GM19468 (cell line): ENCODE measurements around the gene IPCEF1.
"Not testable (repeated sequence)": the region's sequence is repeated elsewhere in the genome, so short reads cannot be mapped to it uniquely, and the experiment has no call there.

Experiments
- ATAC-seq: cut with Tn5 transposase; IDR thresholded peaks from one replicate; pipeline ENCODE4 v1.9.1; 2021; ENCODE audit warnings: mild to moderate bottlenecking, moderate library complexity, moderate number of reproducible peaks; ENCODE audit not compliant: unreplicated experiment; ENCODE audit errors: extremely low read depth

IPCEF1 gene

DNA sequence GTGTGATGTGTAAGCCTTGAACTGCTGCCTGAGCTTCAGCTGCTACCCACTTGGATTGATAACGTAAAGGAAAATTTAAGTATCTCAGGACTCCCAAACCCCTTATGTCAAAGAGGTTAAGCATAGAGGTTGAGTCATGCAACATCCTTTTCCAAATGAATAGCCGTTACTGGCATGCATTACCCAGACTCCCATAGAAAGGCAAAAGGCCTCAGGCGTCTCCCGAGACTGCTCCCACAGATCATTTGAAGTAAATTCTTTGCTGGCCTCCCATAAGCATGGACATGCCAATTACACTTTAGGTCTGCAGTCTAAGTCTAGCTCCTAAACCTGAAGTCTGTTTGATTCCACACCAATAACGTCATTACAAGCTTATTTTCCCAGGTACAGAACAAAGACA, 14.7 kb downstream of the IPCEF1 start:
- no peak for ATAC-seq

DNA sequence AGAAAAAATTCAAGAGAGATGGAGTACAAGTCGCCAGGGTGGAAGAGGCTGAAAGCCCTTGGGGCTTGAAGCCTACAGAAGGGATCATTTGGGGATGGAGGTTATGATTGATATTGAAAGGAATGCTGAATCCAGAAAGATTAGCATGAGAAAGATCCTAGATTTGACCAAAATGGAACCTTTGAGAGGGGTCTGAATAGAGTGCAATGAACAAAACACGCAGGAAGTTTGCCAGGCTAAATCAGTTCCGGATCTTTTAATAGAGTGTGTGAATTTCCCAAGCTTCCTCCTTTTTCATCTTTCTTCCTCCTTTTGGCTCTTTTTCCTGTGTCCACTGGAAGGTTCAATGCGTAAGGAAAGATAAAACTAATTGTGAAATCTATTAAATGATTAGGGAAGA, 15.3 kb downstream of the IPCEF1 start:
- ATAC-seq = no peak

DNA sequence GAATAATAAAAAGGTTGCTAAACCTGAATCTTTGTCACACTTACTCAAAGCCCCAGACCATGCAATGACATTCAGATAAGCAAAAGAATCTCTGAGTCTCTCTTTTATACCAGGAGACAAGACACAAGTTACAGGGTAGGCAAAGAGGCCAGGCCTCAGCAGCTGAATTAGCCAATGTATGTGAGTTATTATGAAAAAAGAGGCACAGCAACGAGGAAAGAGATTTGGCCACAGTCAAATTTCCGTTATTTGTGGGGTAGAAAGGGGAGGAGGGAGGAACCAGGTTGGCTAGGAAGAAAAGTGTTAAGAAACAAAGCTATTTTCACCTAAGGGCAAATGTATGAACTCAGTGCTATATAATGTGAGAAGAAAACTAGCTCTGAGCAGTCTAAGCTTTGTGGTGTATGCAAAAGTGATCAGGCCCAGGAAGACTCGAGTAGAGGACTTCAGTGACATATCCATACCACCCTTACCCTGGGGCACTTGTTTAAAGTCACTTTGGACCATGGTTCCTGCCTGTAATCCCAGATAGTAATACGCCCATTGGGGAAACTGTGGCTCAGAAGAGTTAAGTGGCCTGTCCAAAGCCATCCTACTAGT, 19.1 kb downstream of the IPCEF1 start:
- no peak for ATAC-seq

DNA sequence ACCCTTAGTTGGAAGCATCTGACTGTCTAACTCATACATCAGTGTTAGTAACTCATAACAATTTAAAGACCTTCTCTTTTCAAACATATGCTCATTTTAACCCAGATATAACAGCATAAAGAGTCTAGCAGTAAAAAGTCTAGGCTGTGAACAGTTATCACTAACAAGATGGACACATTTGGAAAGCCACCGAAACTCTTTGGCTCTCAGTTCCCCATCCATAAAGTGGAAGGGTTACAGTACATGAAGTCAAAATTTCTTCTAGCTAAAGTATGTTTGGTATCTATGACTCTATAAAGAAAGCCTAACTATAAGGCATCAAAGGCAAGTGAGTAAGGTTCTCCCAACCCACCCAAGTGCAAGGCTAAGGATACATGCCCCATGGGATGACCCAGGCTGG, 22.5 kb downstream of the IPCEF1 start:
- not testable (repeated sequence) for ATAC-seq

DNA sequence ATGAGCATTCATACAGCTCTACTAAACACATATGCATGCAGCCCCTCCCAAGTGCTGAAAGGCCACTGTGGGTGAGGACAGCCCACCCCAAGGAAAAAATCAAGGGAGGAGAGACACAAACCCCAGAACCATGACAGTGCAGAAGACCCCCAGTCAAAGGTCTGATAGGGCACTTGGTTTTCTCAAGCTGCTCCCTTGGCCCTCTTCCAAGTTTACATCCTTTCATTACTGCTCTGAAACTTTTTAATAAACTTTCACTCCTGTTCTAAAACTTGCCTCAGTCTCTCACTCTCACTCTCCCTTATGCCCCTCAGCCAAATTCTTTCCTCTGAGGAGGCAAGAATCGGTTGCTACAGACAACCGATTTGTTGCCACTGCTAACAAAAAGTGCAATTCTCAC, 24.9 kb downstream of the IPCEF1 start:
- ATAC-seq = no peak

DNA sequence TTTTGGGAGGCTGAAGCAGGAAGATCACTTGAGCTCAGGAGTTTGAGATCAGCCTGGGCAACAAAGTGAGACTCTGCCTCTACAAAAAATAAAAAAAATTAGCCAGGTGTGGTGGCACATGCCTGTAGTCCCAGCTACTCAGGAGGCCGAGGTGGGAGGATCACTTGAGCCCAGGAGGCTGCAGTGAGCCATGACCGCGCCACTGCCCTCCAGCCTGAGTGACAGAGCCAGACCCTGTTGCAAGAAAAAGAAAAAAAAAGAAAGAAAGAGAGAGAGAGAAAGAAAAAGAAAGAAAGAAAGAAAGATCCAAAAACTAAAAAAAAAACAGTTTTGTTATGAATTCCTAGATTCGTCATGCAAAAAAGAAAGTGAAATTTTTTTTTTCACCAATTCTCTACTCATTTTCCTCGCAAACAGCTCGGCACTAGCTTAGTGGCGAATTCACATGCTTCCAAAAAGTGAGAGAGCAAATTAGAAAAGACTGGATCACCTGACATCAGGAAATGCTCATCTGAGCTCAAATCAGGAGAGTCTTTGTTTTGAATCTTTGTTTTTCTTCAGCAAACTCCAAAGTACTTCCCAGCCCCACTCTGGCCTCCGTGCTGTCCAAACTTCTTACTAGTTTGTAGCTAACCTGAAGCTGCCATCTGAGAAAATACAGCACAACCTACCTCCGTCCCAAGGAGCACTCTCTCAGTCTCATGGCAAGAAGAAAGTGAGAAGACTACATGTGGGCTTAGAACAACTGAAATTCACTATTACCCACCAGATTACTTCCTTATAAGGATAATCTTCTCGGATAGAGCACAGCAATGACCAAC, 27.0 kb downstream of the IPCEF1 start:
- ATAC-seq = no peak

DNA sequence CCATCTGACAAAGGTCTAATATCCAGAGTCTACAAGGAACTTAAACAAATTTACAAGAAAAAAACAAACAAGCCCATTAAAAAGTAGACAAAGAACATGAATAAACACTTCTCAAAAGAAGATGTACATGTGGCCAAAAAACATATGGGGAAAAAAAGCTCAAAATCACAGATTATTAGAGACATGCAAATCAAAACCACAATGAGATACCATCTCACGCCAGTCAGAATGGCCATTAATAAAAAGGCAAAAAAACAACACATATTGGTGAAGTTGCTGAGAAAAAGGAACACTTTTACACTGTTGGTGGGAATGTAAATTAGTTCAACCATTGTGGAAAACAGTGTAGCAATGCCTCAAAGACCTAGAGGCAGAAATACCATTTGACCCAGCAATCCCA, 29.3 kb downstream of the IPCEF1 start:
- not testable (repeated sequence) for ATAC-seq

DNA sequence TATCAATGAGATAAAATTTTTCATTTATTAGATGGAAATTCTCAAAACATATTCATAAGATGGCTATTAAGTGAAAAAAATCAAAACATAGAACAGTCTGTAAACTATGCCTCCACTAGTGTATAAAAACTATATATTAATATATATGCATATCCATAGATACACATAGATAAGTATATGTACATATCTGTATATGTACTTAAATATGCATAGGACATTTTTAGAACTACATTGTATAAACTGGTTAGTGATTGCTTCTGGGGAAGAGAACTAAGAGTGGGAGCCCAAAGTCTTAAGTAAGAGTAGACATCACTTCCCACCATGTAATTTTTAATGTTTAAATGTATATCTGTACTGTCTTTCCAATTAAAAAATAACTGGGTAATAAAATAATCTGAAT, 31.5 kb downstream of the IPCEF1 start:
- no peak for ATAC-seq

DNA sequence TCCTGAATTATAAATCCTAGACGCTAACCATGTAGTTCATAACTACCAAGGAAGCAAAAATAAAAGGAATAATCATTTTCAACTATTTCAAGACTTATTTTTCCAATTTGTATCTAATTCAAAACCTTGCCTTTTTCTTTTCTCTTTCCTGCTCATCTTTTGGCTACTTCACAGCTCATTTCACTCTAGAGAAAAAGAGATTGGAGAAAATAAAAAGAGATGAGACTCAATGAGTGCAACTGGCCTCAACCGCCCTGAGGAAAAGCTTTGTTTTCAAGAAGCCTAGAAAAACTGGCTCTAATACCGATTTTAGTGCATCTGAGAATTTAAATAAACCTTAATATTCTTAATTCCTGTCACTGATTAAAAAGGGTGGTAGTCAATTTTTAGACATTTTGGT, 36.4 kb downstream of the IPCEF1 start:
- ATAC-seq = no peak

DNA sequence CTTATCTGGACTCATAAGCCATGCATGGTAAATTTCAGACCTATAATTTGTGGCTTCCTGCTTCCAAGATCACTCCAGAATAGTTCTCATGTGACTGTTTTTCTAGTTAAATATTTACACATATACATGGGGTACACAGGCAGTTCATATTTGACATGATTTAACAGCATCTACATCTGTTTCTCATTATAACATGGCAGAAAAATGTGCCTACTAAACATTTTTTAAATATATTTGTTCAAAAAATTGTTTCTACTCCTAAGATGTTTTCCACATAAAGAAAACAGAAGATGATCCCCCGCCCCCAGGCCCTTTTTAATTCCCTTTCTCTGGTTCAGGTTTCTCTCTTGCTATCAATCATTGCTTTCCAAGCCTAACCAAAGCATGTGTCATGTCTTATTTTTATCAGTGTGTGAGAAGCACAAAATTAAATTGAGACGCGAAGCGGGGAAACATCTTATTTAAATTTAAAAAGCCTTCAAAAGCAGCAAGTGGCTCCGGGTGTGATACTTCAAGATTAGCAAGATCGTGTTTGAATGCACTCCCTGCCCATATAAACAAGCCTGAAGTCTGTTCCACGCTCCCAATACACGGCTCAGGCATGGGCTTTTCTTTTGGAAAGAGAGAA, 37.3 kb downstream of the IPCEF1 start:
- no peak for ATAC-seq

DNA sequence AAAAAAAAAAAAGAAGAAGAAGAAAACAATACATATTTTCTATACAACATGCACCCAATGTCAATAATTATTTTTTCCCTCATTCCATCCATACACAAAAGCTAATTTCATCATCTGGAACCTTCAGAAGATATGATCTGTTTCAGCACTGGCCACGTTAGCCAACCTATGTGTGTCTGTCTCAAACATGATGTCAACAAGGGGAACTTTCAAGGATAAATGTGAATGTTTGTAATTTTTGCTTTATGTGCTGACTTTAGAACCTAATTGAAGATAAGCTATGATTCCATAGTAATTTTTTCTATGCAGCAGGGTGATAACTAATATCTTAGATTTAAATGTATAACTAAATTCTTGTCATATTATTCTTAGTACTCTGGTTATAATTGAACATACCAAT, 37.9 kb downstream of the IPCEF1 start:
- no peak for ATAC-seq

DNA sequence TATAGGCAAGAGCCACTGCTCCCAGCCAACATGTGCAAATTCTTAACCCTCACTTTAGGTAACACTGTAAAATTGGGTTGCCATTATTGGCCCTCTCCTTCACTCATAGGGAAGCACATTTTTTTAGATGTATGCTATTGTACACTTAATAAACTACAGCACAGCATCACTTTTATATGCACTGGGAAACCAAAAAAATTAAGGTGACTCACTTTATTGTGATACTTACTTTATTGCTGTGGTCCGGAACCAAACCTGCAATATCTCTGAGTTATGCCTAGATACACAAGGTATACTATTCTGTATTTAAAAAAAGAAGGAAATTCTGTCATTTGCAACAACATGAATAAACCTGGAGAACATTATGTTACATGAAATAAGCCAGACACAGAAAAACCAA, 40.5 kb downstream of the IPCEF1 start:
- ATAC-seq = no peak

DNA sequence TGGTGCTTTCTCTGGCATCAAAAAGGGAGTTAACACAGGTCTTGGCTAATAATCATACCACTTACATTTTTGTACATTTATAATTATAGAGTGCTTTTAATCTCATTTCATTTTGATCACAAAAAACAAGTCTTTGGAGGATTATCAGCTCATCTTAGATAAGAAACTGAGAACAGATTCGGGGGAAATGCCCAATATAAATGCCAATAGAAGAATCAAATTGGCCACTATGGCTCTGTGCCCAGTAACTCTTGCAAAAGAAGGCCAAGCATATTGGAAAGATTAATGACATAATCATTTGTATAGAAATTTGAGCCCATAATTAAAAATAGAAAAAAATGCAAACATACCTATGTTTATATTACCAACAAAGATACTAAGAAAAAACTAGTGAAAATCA, 42.5 kb downstream of the IPCEF1 start:
- ATAC-seq = no peak

DNA sequence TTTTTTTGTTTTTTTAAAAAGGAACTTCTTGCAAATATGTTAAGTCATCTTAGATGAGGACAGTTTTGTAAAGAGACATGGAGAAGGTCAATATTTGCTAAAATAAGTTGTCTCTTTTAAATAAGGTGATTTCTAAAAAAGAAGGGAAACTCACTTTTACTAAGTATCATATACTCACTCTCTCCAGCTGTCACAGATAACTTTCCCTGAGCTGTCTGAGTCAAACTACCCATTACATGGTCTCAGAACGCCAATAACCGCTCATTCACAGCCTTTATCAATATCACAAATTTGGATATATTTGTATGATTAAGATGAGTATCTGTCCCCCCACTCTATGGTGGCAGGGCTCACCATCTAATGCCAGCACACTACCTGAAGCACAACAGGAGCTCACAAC, 47.6 kb downstream of the IPCEF1 start:
- ATAC-seq = no peak

DNA sequence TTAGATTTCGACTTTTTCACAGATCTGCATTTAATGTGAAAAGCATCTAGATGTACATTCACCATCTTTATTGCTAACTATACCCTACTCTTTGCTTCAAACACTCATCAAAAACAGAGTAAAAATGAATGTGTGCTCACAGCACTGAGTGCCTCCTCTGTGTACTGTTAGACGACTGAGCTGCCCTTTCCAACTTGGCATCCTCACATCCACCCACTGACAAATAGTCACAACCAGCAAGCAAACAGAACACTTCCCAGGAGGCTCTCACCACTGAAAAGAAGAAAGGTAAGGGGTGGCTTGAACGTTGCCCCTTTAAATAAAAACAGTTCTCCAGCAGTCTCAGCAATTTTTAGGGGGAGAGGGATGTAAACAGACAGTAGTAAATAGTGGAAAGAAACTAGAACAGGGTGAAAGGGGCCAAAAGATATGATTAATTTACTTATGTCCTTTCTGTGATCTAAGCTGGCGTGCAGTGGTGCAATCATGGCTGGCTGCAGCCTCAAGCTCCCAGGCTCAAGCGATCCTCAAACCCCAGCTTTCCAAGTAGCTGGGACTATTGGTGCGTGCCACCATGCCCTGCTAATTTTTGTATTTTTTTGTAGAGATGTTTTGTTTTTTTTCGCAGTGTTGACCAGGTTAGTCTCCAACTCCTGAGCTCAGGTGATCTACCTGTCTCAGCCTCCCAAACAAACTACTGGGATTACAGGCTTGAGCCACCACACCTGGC, 48.7 kb downstream of the IPCEF1 start:
- no peak for ATAC-seq

DNA sequence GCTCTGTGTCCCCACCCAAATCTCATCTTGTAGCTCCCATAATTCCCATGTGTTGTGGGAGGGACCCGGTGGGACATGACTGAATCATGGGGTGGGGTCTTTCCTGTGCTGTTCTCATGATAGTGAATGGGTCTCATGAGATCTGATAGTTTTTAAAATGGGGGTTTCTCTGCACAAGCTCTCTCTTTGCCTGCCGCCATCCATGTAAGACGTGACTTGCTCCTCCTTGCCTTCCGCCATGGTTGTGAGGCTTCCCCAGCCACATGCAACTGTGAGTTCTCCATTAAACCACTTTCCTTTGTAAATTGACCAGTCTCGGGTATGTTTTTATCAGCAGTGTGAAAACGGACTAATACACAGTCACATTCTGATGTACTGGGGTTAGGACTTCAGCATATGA, 49.5 kb downstream of the IPCEF1 start:
- not testable (repeated sequence) for ATAC-seq

DNA sequence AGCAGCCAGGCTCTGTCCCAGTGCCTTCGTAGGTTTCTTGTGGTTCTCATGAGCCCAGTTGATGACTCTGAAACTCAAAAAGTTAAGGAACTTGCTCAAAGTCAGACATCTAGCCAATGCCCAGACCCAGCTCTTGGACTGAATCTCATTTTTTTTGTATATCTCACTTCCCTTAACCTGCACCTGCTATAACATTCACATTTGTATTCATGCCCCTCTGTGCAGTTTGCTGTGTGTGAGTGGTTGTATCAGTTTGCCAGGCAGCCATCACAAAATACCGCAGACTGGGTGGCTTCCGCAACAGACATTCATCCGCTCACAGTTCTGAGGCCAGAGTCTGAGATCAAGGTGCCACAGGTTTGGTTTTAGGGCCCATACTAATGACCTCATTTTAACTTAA, 49.9 kb downstream of the IPCEF1 start:
- peak; percentile 35 for ATAC-seq

DNA sequence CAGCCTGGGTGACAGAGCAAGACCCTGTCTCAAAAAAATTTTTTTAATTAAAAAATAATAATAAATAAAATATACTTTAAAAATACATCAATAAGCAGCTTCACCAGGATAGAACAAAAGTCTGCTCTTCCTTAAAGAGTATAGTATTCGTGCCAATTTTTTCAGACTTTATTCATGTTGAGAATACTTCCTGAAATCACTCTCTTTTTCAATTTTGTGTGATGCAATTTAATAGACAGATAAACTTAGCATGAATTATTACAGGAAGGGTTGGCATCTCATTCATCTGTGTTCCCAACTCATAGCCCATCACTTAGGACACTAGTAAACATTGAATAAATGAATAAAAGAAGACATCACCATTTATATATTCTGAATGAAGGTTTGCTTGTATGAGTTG, 52.4 kb downstream of the IPCEF1 start:
- ATAC-seq = no peak

DNA sequence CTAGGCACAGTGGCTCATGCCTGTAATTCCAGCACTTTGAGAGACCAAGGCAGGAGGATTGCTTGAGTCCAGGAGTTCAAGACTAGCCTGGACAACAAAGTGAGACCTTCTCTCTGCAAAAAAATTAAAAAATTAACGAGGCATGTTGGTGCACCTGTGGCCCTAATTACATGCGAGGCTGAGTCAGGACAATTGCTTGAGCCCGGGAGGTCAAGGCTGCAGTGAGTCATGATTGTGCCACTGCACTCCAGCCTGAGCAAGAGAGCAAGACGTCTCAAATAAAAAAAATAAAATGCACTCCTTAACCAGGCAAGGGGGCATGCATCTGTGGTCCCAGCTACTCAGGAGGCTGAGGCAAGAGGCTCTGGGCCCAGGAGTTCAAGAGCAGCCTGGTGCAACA, 53.0 kb downstream of the IPCEF1 start:
- not testable (repeated sequence) for ATAC-seq

DNA sequence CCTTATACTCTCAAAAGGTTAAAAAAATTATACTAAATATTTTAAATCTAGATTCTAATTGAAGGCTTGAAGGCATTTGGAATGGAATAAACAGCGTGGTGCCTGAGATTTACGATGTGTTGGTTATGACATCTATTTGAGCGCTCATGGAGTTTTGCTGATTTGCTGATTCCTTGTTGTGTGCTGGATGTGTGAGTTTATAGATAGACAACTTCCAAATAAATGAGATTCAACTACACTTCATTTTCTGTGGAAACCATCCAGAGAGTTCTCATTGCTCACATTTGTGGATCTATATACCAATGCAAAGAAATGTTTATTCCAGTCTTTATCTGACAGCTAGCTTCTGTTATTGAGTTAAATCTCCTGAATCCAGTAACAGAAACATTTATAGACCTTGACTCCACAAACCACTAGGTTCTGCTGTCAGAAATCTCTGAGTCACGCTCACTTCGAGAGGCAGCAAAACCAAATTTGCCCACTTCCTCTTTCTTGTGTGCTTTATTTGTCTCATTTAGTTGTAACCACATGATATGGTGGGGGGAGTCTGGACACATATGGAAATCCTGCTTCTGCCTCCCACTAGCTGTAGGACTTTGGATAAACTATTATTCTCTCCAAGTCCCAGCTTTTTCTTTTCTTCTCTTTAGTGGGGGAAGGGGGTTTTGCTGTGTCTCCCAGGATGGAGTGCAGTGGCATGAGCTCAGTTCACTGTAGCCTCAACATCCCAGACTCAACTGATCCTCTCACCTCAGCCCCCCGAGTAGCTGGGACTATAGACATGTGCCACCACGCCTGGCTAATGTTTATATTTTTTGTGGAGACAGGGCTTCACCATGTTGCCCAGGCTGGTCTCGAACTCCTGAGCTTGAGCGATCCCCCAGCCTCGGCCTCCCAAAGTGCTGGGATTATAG, 54.5 kb downstream of the IPCEF1 start:
- peak; percentile 89 for ATAC-seq
